Measurements from ENCODE around the gene TTC31.

Gene TTC31

DNA sequence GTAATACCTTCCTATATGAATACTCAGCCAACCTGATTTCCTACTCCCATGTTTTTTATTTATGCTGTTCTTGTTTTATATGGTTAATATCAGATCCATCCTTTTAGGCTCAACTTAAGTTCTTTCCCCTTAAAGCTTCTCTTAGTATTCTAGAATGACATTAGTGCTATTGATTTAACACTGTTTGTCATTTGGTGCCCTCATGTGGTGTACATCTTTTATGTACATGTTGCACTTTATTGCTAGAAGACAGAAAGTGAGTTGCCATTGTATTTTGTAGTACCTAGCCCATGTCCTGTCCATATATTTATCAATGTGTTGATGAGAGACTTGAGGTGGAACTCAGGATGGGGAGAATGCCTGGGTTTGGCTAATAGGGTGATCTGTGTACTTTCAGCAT, 49.3 kb downstream of the TTC31 start:
- Histone ChIP-seq H3K36me3 (ENCODE audit: control insufficient read depth, insufficient read depth, low read length) (peaks cover 11% of the 10 kb centered on the region), H3K27me3 (ENCODE audit: control insufficient read depth, insufficient read depth, low read length) (no peaks in the 10 kb centered on the region), H3K4me1 (ENCODE audit: control insufficient read depth, insufficient read depth, low read length) (peaks cover 16% of the 10 kb centered on the region), H3K4me3 (ENCODE audit: low read length) (no peak overlapping the region), H3K9ac (ENCODE audit: low read length) (no peak overlapping the region), H3K27ac (ENCODE audit: low read depth, low read length) (no peak overlapping the region)

GRCh38 chr2:74533464-74533863, 50.6 kb downstream of the TTC31 start:
- Histone ChIP-seq H3K9ac (ENCODE audit: low read length) (no peak overlapping the region), H3K36me3 (ENCODE audit: control insufficient read depth, insufficient read depth, low read length) (peaks cover 2% of the 10 kb centered on the region), H3K4me3 (ENCODE audit: low read length) (no peak overlapping the region), H3K27ac (ENCODE audit: low read depth, low read length) (no peak overlapping the region), H3K27me3 (ENCODE audit: control insufficient read depth, insufficient read depth, low read length) (no peaks in the 10 kb centered on the region), H3K4me1 (ENCODE audit: control insufficient read depth, insufficient read depth, low read length) (peaks cover 13% of the 10 kb centered on the region)

DNA sequence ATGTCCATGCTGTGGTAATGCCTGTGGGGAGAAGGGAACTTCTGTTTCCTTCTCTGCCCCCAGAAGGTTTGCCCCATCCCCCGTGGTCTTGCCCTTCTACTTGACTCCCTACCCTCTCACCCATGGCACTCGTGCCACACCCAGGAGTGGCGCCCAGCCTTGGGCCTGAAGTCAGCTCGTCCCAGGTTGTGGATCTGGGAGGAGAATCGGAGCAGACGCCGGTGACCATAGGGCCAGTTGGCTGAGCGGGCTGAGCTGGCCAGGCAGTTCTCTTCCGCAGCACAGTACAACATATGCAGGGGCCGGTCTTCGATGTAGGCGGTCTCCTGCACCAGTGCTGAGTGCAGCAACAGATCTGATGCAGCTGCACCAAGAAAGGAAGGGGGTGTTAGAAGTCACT, 51.5 kb downstream of the TTC31 start:
- Histone ChIP-seq H3K27ac (ENCODE audit: low read depth, low read length) (no peak overlapping the region), H3K36me3 (ENCODE audit: control insufficient read depth, insufficient read depth, low read length) (peaks cover 2% of the 10 kb centered on the region), H3K27me3 (ENCODE audit: control insufficient read depth, insufficient read depth, low read length) (no peaks in the 10 kb centered on the region), H3K9ac (ENCODE audit: low read length) (no peak overlapping the region), H3K4me3 (ENCODE audit: low read length) (no peak overlapping the region), H3K4me1 (ENCODE audit: control insufficient read depth, insufficient read depth, low read length) (peaks cover 8% of the 10 kb centered on the region)

- H3K36me3 ChIP-seq (ENCODE audit: control insufficient read depth, insufficient read depth, low read length), result peaks cover 2% of the 10 kb centered on the region
- H3K27ac ChIP-seq (ENCODE audit: low read depth, low read length), result no peak overlapping the region
- H3K9ac ChIP-seq (ENCODE audit: low read length), result no peak overlapping the region
Observed at GRCh38 chr2:74535440-74535965, 52.6 kb downstream of the TTC31 start.

DNA sequence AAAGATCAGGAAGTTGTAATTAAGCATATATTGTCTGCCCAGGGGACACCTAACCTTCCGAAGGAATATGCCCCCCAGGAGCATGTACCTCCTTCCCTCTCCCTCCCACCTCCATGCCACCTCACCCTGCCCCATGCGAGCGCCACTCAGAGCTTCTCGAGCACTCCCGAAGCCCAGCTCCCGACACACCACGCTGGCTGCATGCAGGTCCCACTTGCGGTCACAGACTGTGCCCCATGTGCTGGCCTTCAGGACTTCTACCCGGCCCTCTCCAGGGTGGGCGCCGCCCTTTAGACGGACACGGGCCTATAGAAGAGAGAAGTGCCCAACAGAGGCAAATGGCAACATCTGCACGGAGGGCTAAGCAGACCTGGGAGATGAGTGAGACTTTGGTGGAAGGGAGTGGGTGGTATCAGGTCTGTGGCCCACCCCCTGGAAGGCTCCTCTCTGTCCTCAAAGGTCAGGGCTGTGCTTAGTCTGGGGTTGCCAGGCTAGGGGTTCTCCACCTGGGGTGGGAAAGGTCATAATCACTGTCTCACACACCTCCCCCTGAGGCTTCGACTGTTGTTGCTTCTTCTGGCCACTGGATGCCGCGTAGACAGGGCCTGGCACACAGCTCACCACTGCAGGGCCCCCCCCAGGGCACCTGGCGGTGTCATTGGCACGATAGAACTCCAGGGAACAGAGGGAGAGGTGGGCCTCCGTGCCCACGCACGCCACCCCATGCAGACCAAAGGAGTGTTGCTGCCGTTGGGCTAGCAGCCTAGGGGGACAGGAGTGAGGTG, 53.5 kb downstream of the TTC31 start:
- H3K36me3 ChIP-seq (ENCODE audit: control insufficient read depth, insufficient read depth, low read length), result peaks cover 2% of the 10 kb centered on the region
- H3K4me3 ChIP-seq (ENCODE audit: low read length), result no peak overlapping the region
- no peak overlapping the region for H3K9ac ChIP-seq (ENCODE audit: low read length)
- no peak overlapping the region for H3K27ac ChIP-seq (ENCODE audit: low read depth, low read length)
- H3K27me3 ChIP-seq (ENCODE audit: control insufficient read depth, insufficient read depth, low read length), result no peaks in the 10 kb centered on the region
- H3K4me1 ChIP-seq (ENCODE audit: control insufficient read depth, insufficient read depth, low read length), result no peaks in the 10 kb centered on the region

More at GRCh38 chr2:74535440-74535965, 52.6 kb downstream of the TTC31 start:
- Histone ChIP-seq H3K27me3 (ENCODE audit: control insufficient read depth, insufficient read depth, low read length) (no peaks in the 10 kb centered on the region), H3K4me3 (ENCODE audit: low read length) (no peak overlapping the region), H3K4me1 (ENCODE audit: control insufficient read depth, insufficient read depth, low read length) (peaks cover 8% of the 10 kb centered on the region)

GRCh38 chr2:74537140-74537539, 54.3 kb downstream of the TTC31 start:
- Histone ChIP-seq H3K27ac (ENCODE audit: low read depth, low read length) (no peak overlapping the region), H3K9ac (ENCODE audit: low read length) (no peak overlapping the region), H3K4me1 (ENCODE audit: control insufficient read depth, insufficient read depth, low read length) (no peaks in the 10 kb centered on the region), H3K4me3 (ENCODE audit: low read length) (no peak overlapping the region), H3K27me3 (ENCODE audit: control insufficient read depth, insufficient read depth, low read length) (no peaks in the 10 kb centered on the region), H3K36me3 (ENCODE audit: control insufficient read depth, insufficient read depth, low read length) (peaks cover 2% of the 10 kb centered on the region)

DNA sequence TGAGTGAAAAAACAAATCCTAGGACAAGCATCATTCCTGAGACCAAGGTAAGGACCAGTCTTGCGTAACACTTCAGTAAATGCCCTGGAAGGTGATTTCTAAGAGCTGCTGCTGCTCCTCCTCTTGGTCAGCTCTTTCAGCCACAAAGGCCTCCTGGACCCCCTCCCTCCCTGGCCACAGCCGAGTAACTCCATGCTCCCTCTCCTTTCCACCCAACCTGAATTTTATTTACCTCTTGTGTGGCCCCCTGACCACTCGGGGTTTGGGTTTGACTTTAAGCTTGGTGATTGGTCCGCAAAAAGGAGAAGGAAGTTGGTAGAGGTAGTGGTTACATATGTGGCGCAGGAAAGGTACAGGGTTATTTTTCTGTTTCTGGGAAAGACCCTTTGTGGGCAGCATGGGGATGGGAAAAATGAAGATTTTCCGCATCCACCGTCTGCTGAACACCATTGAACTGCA, 56.0 kb downstream of the TTC31 start:
- H3K4me3 ChIP-seq (ENCODE audit: low read length), result no peak overlapping the region
- H3K4me1 ChIP-seq (ENCODE audit: control insufficient read depth, insufficient read depth, low read length), result no peaks in the 10 kb centered on the region
- H3K27ac ChIP-seq (ENCODE audit: low read depth, low read length), result no peak overlapping the region
- H3K36me3 ChIP-seq (ENCODE audit: control insufficient read depth, insufficient read depth, low read length), result no peaks in the 10 kb centered on the region
- no peak overlapping the region for H3K9ac ChIP-seq (ENCODE audit: low read length)
- H3K27me3 ChIP-seq (ENCODE audit: control insufficient read depth, insufficient read depth, low read length), result no peaks in the 10 kb centered on the region

- H3K27ac ChIP-seq (ENCODE audit: low read depth, low read length), result no peak overlapping the region
- no peak overlapping the region for H3K9ac ChIP-seq (ENCODE audit: low read length)
- H3K27me3 ChIP-seq (ENCODE audit: control insufficient read depth, insufficient read depth, low read length), result no peaks in the 10 kb centered on the region
- no peaks in the 10 kb centered on the region for H3K36me3 ChIP-seq (ENCODE audit: control insufficient read depth, insufficient read depth, low read length)
- H3K4me1 ChIP-seq (ENCODE audit: control insufficient read depth, insufficient read depth, low read length), result no peaks in the 10 kb centered on the region
- H3K4me3 ChIP-seq (ENCODE audit: low read length), result no peak overlapping the region
Observed at GRCh38 chr2:74540291-74540690, 57.4 kb downstream of the TTC31 start.

DNA sequence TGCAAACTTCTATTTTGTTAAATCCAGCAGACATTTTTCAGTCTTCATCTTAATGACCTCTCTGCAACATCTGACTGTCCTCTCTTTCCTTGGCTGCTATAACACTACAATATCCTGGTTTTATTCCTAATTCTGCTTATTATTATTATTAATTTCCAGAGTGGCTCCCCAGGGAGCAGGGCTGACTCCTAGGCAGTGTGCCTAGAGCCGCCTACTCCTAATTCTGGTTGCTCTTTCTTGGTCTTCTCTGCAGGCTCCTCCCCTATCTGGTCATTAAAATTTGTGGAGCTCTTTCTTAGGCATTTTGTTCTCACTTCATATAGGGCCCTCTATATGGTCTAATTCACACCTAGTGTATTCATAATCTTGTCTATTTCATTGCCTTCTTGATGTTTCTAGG, 60.1 kb downstream of the TTC31 start:
- Histone ChIP-seq H3K36me3 (ENCODE audit: control insufficient read depth, insufficient read depth, low read length) (no peaks in the 10 kb centered on the region), H3K27me3 (ENCODE audit: control insufficient read depth, insufficient read depth, low read length) (no peaks in the 10 kb centered on the region), H3K4me1 (ENCODE audit: control insufficient read depth, insufficient read depth, low read length) (no peaks in the 10 kb centered on the region), H3K27ac (ENCODE audit: low read depth, low read length) (no peak overlapping the region), H3K9ac (ENCODE audit: low read length) (no peak overlapping the region), H3K4me3 (ENCODE audit: low read length) (no peak overlapping the region)

All from rectal smooth muscle tissue (tissue), 1 donor.